OCI-LY1 (cell line): ENCODE measurements around the gene GPR155.

Experiments
- H2AFZ ChIP-seq: fragments of 200-600 bp; sonication (generic), shearing (Covaris generic); 2 replicates; pipeline ENCODE4 v1.6.0; 2014; ENCODE audit warnings: antibody characterized with exemption, mild to moderate bottlenecking, low read length
- H3F3A ChIP-seq: fragments of 200-600 bp; sonication (generic), shearing (Covaris generic); 2 replicates; pipeline ENCODE4 v1.6.0; 2014; ENCODE audit warnings: mild to moderate bottlenecking, antibody characterized with exemption, low read length, moderate library complexity; ENCODE audit not compliant: insufficient read depth
- H3K27ac ChIP-seq: fragments of 200-600 bp; sonication (generic); 2 replicates; pipeline ENCODE4 v1.5.1; 2014; ENCODE audit warnings: low read length, mixed run types, mild to moderate bottlenecking, low read depth; ENCODE audit not compliant: poor library complexity, severe bottlenecking
- H3K27me3 ChIP-seq: fragments of 200-600 bp; sonication (generic); 2 replicates; pipeline ENCODE4 v1.6.0; 2014; ENCODE audit warnings: antibody characterized with exemption, mild to moderate bottlenecking, low read length, moderate library complexity; ENCODE audit not compliant: insufficient read depth
- H3K36me3 ChIP-seq: fragments of 200-600 bp; sonication (generic); 2 replicates; pipeline ENCODE4 v1.6.1; 2014; ENCODE audit warnings: mild to moderate bottlenecking, antibody characterized with exemption, low read length, moderate library complexity, mixed read lengths; ENCODE audit not compliant: insufficient read depth
- H3K4me1 ChIP-seq: fragments of 200-600 bp; sonication (generic); 2 replicates; pipeline ENCODE4 v1.5.1; 2014; ENCODE audit warnings: mild to moderate bottlenecking, low read length, moderate library complexity; ENCODE audit not compliant: insufficient read depth, severe bottlenecking
- H3K4me2 ChIP-seq: fragments of 200-600 bp; sonication (generic), shearing (Covaris generic); 2 replicates; pipeline ENCODE4 v1.6.1; 2014; ENCODE audit warnings: low read length
- H3K4me3 ChIP-seq: fragments of 200-600 bp; sonication (generic); 2 replicates; pipeline ENCODE4 v1.5.1; 2014; ENCODE audit warnings: low read length, low read depth, mild to moderate bottlenecking, mixed read lengths; ENCODE audit not compliant: poor library complexity, severe bottlenecking
- H3K79me2 ChIP-seq: fragments of 200-600 bp; shearing (Covaris generic); 2 replicates; pipeline ENCODE4 v1.6.1; 2016; ENCODE audit warnings: mixed run types, low read length, mixed read lengths; ENCODE audit not compliant: insufficient read depth
- H3K9ac ChIP-seq: fragments of 200-600 bp; sonication (generic), shearing (Covaris generic); 2 replicates; pipeline ENCODE4 v1.6.1; 2014; ENCODE audit warnings: mild to moderate bottlenecking, low read length, mixed read lengths
- H3K9me2 ChIP-seq: fragments of 200-600 bp; sonication (generic), shearing (Covaris generic); 2 replicates; pipeline ENCODE4 v1.6.1; 2014; ENCODE audit warnings: low read depth, mild to moderate bottlenecking, low read length, mixed read lengths
- H3K9me3 ChIP-seq: fragments of 200-600 bp; shearing (Covaris generic); 2 replicates; pipeline ENCODE4 v1.6.1; 2014; ENCODE audit warnings: low read length, mixed read lengths
- H4K20me1 ChIP-seq: fragments of 200-600 bp; sonication (generic), shearing (Covaris generic); 2 replicates; pipeline ENCODE4 v1.6.0; 2016; ENCODE audit warnings: mild to moderate bottlenecking, low read length; ENCODE audit not compliant: insufficient read depth
- EZH2 ChIP-seq: fragments of 200-600 bp; sonication (generic), shearing (Covaris generic); IDR thresholded peaks from 2 replicates; pipeline ENCODE4 v1.8.0; 2017; ENCODE audit warnings: borderline replicate concordance, mixed run types, mild to moderate bottlenecking, antibody characterized with exemption, low read length, moderate library complexity, mixed read lengths
- TF ChIP-seq, protein P1 (sequence below): fragments of 200-600 bp; sonication (generic), shearing (Covaris generic); IDR thresholded peaks from 2 replicates; pipeline ENCODE4 v1.5.1; 2017; ENCODE audit warnings: mild to moderate bottlenecking, antibody characterized with exemption, low read length, moderate library complexity, mixed read lengths

The GPR155 gene

DNA sequence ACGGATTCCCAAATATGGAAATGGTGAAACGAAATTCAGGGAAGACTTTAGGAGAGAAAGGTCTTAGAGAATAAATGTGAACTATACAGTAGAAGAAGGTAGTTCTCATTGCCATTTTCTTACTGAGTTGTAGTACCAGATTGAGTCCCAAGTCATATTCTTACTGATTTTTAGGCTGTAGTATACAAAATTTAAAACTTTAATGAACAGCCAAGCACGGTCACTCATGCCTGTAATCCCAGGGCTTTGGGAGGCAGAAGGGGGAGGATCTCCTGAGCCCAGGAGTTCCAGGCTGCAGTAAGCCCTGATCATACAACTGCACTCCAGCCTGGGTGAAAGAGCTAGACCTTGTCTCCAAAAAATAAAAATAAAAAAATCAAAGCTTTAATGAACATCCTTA, 89.1 kb downstream of the GPR155 start:
- Histone ChIP-seq H3F3A (0 out of 2 replicates have a peak, but pooled peaks cover 4% of the 10 kb centered on the region), H3K79me2 (peaks cover 19% of the 10 kb centered on the region), H3K4me3 (no peak overlapping the region), H3K9me3 (no peaks in the 10 kb centered on the region), H3K9me2 (no peaks in the 10 kb centered on the region), H3K36me3 (peaks cover 13% of the 10 kb centered on the region; the same call in 1 of the 2 replicates), H3K9ac (no peak overlapping the region), H3K27me3 (no peaks in the 10 kb centered on the region), H4K20me1 (no peaks in the 10 kb centered on the region), H2AFZ (no peak overlapping the region), H3K27ac (no peak overlapping the region), H3K4me2 (no peak overlapping the region), H3K4me1 (peaks cover 23% of the 10 kb centered on the region)
- no peak for TF ChIP-seq EZH2
- TF ChIP-seq, protein P1, sequence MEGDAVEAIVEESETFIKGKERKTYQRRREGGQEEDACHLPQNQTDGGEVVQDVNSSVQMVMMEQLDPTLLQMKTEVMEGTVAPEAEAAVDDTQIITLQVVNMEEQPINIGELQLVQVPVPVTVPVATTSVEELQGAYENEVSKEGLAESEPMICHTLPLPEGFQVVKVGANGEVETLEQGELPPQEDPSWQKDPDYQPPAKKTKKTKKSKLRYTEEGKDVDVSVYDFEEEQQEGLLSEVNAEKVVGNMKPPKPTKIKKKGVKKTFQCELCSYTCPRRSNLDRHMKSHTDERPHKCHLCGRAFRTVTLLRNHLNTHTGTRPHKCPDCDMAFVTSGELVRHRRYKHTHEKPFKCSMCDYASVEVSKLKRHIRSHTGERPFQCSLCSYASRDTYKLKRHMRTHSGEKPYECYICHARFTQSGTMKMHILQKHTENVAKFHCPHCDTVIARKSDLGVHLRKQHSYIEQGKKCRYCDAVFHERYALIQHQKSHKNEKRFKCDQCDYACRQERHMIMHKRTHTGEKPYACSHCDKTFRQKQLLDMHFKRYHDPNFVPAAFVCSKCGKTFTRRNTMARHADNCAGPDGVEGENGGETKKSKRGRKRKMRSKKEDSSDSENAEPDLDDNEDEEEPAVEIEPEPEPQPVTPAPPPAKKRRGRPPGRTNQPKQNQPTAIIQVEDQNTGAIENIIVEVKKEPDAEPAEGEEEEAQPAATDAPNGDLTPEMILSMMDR, result no peak

DNA sequence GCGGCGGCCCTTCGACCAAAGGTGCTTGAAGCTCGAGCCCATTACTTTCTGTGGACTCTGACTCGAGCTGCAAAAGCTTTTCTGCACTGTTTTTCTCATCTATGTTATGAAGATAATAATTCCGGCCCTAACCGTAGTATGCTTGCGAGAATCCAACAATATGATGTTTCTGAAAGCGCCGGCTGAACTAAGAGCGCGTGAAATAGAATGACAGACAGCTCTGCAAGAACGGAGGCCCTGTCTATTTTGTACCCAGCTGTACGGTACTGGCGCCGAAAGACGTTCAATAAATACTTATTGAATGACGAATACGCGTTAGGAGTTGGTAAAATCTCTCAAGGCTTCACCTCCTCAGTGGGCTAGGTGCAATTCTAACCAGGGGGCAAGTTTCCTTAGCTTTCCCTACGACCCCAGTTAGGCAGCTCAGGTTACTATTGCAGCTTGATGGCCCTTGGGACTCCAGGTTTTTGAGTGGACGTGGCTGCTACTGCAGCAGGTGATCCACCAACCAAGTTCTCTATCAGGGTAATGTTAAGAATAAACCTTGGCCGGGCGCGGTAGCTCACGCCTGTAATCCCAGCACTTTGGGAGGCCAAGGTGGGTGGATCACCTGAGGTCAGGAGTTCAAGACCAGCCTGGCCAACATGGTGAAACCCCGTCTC, 90.7 kb downstream of the GPR155 start:
- Histone ChIP-seq H3F3A (0 out of 2 replicates have a peak, but pooled peaks cover 4% of the 10 kb centered on the region), H3K9me2 (no peaks in the 10 kb centered on the region), H3K9ac (peak overlapping the region; percentile 72), H3K4me1 (peaks cover 23% of the 10 kb centered on the region), H3K27me3 (no peaks in the 10 kb centered on the region), H3K27ac (peak overlapping the region; percentile 29), H3K36me3 (peaks cover 8% of the 10 kb centered on the region; the same call in 1 of the 2 replicates), H3K79me2 (peaks cover 19% of the 10 kb centered on the region), H3K9me3 (no peaks in the 10 kb centered on the region), H3K4me2 (peak overlapping the region; percentile 76), H4K20me1 (no peaks in the 10 kb centered on the region), H2AFZ (no peak overlapping the region), H3K4me3 (peak overlapping the region; percentile 80)
- no peak for TF ChIP-seq EZH2
- TF ChIP-seq, protein P1, result no peak

- peak within 1 kb of the TSS; percentile 80 for H3K4me3 ChIP-seq
- 0 out of 2 replicates have a peak, but pooled peaks cover 4% of the 10 kb centered on the region for H3F3A ChIP-seq
- peaks cover 19% of the 10 kb centered on the region for H3K79me2 ChIP-seq
- peak within 1 kb of the TSS; percentile 72 for H3K9ac ChIP-seq
- H3K27ac ChIP-seq, result peak within 1 kb of the TSS; percentile 39
- TF ChIP-seq EZH2, result no peak
- TF ChIP-seq, protein P1, result no peak
- no peaks in the 10 kb centered on the region for H3K27me3 ChIP-seq
- peaks cover 23% of the 10 kb centered on the region for H3K4me1 ChIP-seq
- H2AFZ ChIP-seq, result no peak within 1 kb of the TSS
- no peaks in the 10 kb centered on the region for H4K20me1 ChIP-seq
- H3K9me3 ChIP-seq, result no peaks in the 10 kb centered on the region
- H3K9me2 ChIP-seq, result no peaks in the 10 kb centered on the region
- peaks cover 9% of the 10 kb centered on the region; the same call in 1 of the 2 replicates for H3K36me3 ChIP-seq
- peak within 1 kb of the TSS; percentile 76 for H3K4me2 ChIP-seq
Measured at GRCh38 chr2:174395284-174395968, 91.4 kb downstream of the GPR155 start, which contains the start of gene SCRN3. TSS of gene SCRN3 (plus strand) at chr2:174395730. CDS start at chr2:174398284, 2,554 bp downstream.
